Pancreas (tissue), 10 donors: ENCODE measurements around the gene PLLP. TPM values are rescaled to one million over a fixed set of nuclear protein-coding genes. Genes with fewer than 3 reads are reported as not detected.
"Not testable (repeated sequence)": the region's sequence is repeated elsewhere in the genome, so short reads cannot be mapped to it uniquely, and the experiment has no call there.

ENCODE experiments used
- ATAC-seq, 4 donors: fragments of 200-7000 bp; cut with Tn5 transposase; one replicate each; pipeline versions ENCODE4 v1.8.0 to v1.9.1; 2020; ENCODE audit warnings: mild to moderate bottlenecking in 4 of 4, moderate library complexity in 4 of 4
- DNase-seq, 6 donors: peaks; one replicate each; pipeline ENCODE4 v3.0.0-alpha.2; 2020
- FAIRE-seq: peaks from 2 replicates; lab custom pipeline; 2012; peaks lifted over from hg19 to GRCh38; lab: Jason Lieb, UNC
- H3K27ac ChIP-seq, 4 donors: fragments of 200-600 bp; sonication (generic); 1 replicate in 3 of 4; 2 replicates in 1 of 4; pipeline versions ENCODE4 v1.5.0 to v1.8.0; 2020
- H3K27me3 ChIP-seq, 4 donors: fragments of 200-600 bp; one replicate each; pipeline ENCODE4 v1.8.0; 2021
- H3K36me3 ChIP-seq, 3 donors: fragments of 200-600 bp; sonication (generic) in 1 of 3; one replicate each; pipeline versions ENCODE4 v1.5.0 to v1.8.0; 2020 to 2021
- H3K4me1 ChIP-seq, 3 donors: fragments of 200-600 bp; one replicate each; pipeline ENCODE4 v1.8.0; 2021
- H3K4me3 ChIP-seq, 4 donors: fragments of 200-600 bp; sonication (generic) in 2 of 4; one replicate each; pipeline versions ENCODE4 v1.5.0 to v1.8.0; 2020 to 2021
- H3K9me3 ChIP-seq, 4 donors: fragments of 200-600 bp; one replicate each; pipeline ENCODE4 v1.8.0; 2021
- CTCF ChIP-seq, 4 donors: fragments of 200-600 bp; sonication (generic) in 3 of 4; IDR thresholded peaks; one replicate each; pipeline versions ENCODE4 v1.5.0 to v1.8.0; 2021; ENCODE audit warnings: antibody characterized with exemption in 4 of 4
- WGBS, 2 donors: extraction: QIAGEN DNeasy Blood & Tissue Kit; methylation state at CpG; one replicate each; pipeline ENCODE4 v1.1.7; 2013; 5-methylcytosine and 5-hydroxymethylcytosine counted together
- intact Hi-C, 3 donors: fragments of 100-400 bp; cut with DNase I; formaldehyde crosslinking; loops; one replicate each; pipeline versions ENCODE4 v1.11.1 to v1.14.2; 2022
- polyA plus RNA-seq, 2 donors: library from polyadenylated mRNA; stranded (reverse); fragments of 200-250 nt; gene quantifications; one replicate each; pipeline ENCODE4 v1.2.3, GENCODE V29; 2013
- total RNA-seq, 6 donors: library from RNA; stranded (reverse); fragmentation: NEBNext Ultra II Directional in 4 of 6; extraction: Animal tissue kit (Norgen Biotek cat#: 25700) in 4 of 6; gene quantifications; one replicate each; pipeline versions ENCODE4 v1.2.1 to v1.2.4, GENCODE V29; 2021 to 2023
- donor health status: healthy with polysubstance abuse.
- donor health status: DM: no; HTN: no; CAD: no; lungs with moderate emphysema.
- donor health status: DM: no; HTN: no; CAD: no.
- donor health status: control.
- donor health status: control.
- donor health status: Bipolar disorder and iron deficiency.
- donor health status: DM: yes; HTN: yes; CAD: no.
- donor health status: DM: no; HTN: no; CAD: no.
- donor health status: DM: no; HTN: no; CAD: no.
- donor health status: DM: yes; HTN: yes; CAD: no.

Gene PLLP
- total and polyA plus RNA-seq, 8 donors, result 10.8 to 34.3 (median 24.1) TPM

DNA sequence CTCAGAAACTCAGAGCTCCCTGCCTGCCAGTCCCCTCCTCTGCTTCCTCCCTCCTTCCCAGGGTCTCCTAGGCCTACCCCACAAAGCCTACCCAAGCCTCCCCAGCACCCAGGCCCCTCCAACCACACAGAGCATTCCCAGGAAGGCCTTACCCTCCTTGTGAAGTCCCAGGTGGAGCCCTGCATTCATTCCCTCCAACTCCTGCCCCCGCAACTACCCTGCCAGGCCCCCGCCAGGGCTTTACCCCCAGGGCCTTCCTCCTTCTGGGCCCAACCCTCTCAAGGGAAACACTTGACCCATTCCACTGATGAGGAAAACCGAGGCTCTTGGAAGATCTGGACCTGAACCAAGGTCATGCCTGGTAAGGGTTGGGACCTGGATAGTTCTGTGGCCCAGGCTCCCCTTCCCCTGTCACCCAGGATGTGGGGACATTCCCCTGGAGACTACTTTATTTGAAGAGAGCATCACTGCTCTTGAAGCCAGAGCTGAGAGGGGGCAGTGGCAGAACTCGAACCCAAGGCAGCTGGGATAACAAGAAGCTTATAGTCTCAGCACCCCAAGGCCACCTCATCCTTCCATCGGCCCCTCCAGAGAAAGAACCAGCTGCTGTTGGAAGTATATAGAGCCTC is 12.5 kb downstream of the PLLP start:
- intact Hi-C loops, result no loop called here
- H3K4me3 ChIP-seq, result no peak overlapping the region
- H3K27ac ChIP-seq, result no peak overlapping the region
- no peak for TF ChIP-seq CTCF (IDR thresholded peaks at IDR 0.05)
- ATAC-seq (no peak), FAIRE-seq (no peak), DNase-seq (peak in 1 of 6 donors; percentile 20)
- H3K36me3 ChIP-seq, result no peaks in the 10 kb centered on the region
- H3K4me1 ChIP-seq, result peaks cover 23 to 34% (median 24%) of the 10 kb centered on the region in 3 donors
- WGBS, 2 donors, result 64 to 78% methylated on average over 5 of the region's 5 CpGs
- no peaks in the 10 kb centered on the region for H3K27me3 ChIP-seq
- H3K9me3 ChIP-seq, result no peaks in the 10 kb centered on the region

DNA sequence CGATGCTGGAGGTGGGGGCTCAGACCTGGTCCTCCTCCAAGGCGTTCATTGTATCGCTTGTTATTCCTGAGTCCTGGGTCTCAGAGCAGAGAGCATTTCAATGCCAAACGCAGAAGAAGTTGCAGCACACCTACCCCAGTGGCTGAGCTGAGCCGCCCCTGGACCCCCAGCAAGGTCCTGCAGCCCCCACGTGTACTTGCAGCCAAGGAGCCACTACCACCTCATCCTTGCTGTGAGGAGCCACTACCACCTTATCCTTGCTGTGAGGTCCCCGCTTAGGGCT is 13.5 kb downstream of the PLLP start:
- FAIRE-seq, result no peak
- intact Hi-C loops, result no loop called here
- TF ChIP-seq CTCF (IDR thresholded peaks at IDR 0.05), result no peak
- H3K9me3 ChIP-seq, result no peaks in the 10 kb centered on the region
- 93 to 97% methylated on average over 7 of the region's 7 CpGs for WGBS, 2 donors
- ATAC-seq, result no peak
- H3K4me1 ChIP-seq, result peaks cover 29 to 41% (median 29%) of the 10 kb centered on the region in 3 donors
- H3K27ac ChIP-seq, result no peak overlapping the region
- peak in 1 of 6 donors; percentile 28 for DNase-seq
- no peak overlapping the region for H3K4me3 ChIP-seq
- H3K36me3 ChIP-seq, result no peaks in the 10 kb centered on the region
- no peaks in the 10 kb centered on the region for H3K27me3 ChIP-seq

GRCh38 chr16:57270221-57271062 is 14.0 kb downstream of the PLLP start:
- H3K27me3 ChIP-seq, result no peaks in the 10 kb centered on the region
- ATAC-seq (no peak), DNase-seq (peak in 1 of 6 donors; percentile 32), FAIRE-seq (no peak)
- no peak overlapping the region for H3K4me3 ChIP-seq
- H3K27ac ChIP-seq, result no peak overlapping the region
- H3K36me3 ChIP-seq, result no peaks in the 10 kb centered on the region
- intact Hi-C loops, result no loop called here
- TF ChIP-seq CTCF (IDR thresholded peaks at IDR 0.05), result no peak
- 86 to 90% methylated on average over 25 of the region's 25 CpGs for WGBS, 2 donors
- peaks cover 34 to 47% (median 34%) of the 10 kb centered on the region in 3 donors for H3K4me1 ChIP-seq
- no peaks in the 10 kb centered on the region for H3K9me3 ChIP-seq

DNA sequence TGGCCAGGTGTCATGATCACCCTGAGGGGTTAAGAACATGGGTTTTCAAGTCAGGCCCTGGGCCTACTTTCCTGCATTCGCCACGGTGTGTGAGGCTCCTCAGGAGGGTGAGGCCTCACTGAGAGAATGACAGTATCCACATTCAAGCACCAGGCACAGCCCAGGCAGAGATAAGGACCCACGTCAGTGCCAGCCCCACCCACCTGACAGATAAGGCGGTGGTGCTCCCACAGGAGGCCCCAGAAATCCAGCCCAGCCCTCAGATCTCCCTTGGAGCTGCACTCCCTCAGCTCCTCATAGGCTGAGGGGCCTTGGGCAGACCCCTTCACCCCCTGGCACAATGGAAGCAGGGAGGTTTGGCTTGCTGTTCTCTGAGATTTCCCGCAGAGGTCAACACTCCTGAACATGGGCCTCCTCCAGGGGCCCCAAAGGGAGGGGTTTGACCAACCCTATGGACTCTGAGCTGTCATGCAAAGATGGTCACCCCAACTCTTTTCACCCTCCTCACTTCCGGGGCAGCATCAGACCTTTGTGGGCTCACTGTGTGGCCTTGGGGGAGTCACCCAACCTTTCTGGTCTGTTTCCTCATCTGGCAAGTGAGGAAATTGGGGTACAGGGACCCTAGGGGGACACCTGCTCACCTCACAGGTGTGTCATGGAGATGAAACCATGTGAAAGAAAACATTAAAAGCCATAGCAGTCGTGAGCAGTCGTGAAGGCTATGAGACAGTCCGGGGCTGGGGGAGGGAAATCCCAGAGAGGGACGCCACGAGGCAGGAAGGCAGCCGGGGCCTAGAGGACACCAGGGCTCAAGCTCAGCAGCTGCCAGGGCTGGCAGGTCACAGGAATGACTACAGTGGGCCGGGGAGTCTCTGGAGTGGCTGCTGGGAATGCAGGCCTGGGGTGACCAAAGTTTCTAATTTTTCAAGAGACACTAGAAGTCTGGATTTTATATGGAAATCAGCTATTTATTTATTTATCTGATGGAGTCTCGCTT is 15.4 kb downstream of the PLLP start:
- no peak for FAIRE-seq
- peak; percentile 46 to 85 (median 70) for DNase-seq
- TF ChIP-seq CTCF (IDR thresholded peaks at IDR 0.05), result no peak
- intact Hi-C loops, result no loop called here
- Histone ChIP-seq H3K9me3 (no peaks in the 10 kb centered on the region), H3K4me3 (no peak overlapping the region), H3K4me1 (peaks cover 43 to 57% (median 44%) of the 10 kb centered on the region in 3 donors), H3K27me3 (no peaks in the 10 kb centered on the region), H3K27ac (peak overlapping the region; percentile 33 to 87 (median 57)), H3K36me3 (no peaks in the 10 kb centered on the region)
- 32 to 41% methylated on average over 14 of the region's 14 CpGs for WGBS, 2 donors
- ATAC-seq, result peak; percentile 18 to 56 (median 44)

DNA sequence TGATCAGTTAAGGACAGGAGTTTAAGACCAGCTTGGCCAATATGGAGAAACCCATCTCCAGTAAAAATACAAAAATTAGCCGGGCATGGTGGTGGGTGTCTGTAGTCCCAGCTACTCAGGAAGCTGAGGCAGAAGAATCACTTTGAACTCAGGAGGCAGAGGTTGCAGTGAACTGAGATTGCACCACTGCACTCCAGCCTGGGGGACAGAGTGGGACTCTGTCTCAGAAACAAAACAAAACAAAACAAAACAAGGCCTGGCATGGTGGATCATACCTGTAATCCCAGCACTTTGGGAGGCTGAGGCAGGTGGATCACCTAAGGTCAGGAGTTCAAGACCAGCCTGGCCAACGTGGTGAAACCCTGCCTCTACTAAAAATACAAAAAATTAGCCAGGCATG is 17.1 kb downstream of the PLLP start:
- H3K9me3 ChIP-seq, H3K27me3 ChIP-seq, ATAC-seq, H3K4me3 ChIP-seq, H3K36me3 ChIP-seq, FAIRE-seq, intact Hi-C loops, DNase-seq: not testable (repeated sequence)
- WGBS, 2 donors, result 48 to 63% methylated on average over 2 of the region's 2 CpGs
- peak overlapping the region; percentile 49 to 87 (median 78) for H3K27ac ChIP-seq
- H3K4me1 ChIP-seq, result peaks cover 52 to 59% (median 56%) of the 10 kb centered on the region in 3 donors
